Upper lobe of right lung (tissue), 1 donor: ENCODE measurements around the gene ABLIM3. TPM values are rescaled to one million over a fixed set of nuclear protein-coding genes. Genes with fewer than 3 reads are reported as not detected.
A peak's percentile ranks its signal among the peaks of the same experiment; 100 is the strongest.
"Not testable (repeated sequence)": the region's sequence is repeated elsewhere in the genome, so short reads cannot be mapped to it uniquely, and the experiment has no call there.

ENCODE experiments used
- ATAC-seq: fragments of 200-7000 bp; cut with Tn5 transposase; one replicate; pipeline ENCODE4 v1.9.1; 2020; ENCODE audit warnings: mild to moderate bottlenecking, moderate library complexity
- DNase-seq: peaks from one replicate; pipeline ENCODE4 v3.0.0-alpha.2; 2020
- H3K27ac ChIP-seq: fragments of 200-600 bp; one replicate; pipeline ENCODE4 v1.8.0; 2022
- H3K27me3 ChIP-seq: fragments of 200-600 bp; one replicate; pipeline ENCODE4 v1.8.0; 2022; ENCODE audit warnings: mild to moderate bottlenecking
- H3K36me3 ChIP-seq: fragments of 200-600 bp; one replicate; pipeline ENCODE4 v1.8.0; 2022
- H3K4me1 ChIP-seq: fragments of 200-600 bp; one replicate; pipeline ENCODE4 v1.8.0; 2022
- H3K4me3 ChIP-seq: fragments of 200-600 bp; one replicate; pipeline ENCODE4 v1.8.0; 2022; ENCODE audit warnings: mild to moderate bottlenecking
- H3K9me3 ChIP-seq: fragments of 200-600 bp; one replicate; pipeline ENCODE4 v1.8.0; 2022
- intact Hi-C: fragments of 100-400 bp; cut with DNase I; formaldehyde crosslinking; loops from one replicate; pipeline ENCODE4 v1.11.0; 2022
- total RNA-seq: library from RNA; stranded (reverse); fragmentation: NEBNext Ultra II Directional; extraction: Animal tissue kit (Norgen Biotek cat#: 25700); gene quantifications from one replicate; pipeline ENCODE4 v1.2.1, GENCODE V29; 2021
- TF ChIP-seq, protein P1 (sequence below): fragments of 200-600 bp; IDR thresholded peaks from one replicate; pipeline ENCODE4 v1.8.0; 2022; ENCODE audit warnings: antibody characterized with exemption
- donor health status: DM: no; HTN: yes; CAD: no; lungs with severe emphysema.

ABLIM3 gene
- total RNA-seq, 1 donor from 2014 or later, result 31.9 TPM

DNA sequence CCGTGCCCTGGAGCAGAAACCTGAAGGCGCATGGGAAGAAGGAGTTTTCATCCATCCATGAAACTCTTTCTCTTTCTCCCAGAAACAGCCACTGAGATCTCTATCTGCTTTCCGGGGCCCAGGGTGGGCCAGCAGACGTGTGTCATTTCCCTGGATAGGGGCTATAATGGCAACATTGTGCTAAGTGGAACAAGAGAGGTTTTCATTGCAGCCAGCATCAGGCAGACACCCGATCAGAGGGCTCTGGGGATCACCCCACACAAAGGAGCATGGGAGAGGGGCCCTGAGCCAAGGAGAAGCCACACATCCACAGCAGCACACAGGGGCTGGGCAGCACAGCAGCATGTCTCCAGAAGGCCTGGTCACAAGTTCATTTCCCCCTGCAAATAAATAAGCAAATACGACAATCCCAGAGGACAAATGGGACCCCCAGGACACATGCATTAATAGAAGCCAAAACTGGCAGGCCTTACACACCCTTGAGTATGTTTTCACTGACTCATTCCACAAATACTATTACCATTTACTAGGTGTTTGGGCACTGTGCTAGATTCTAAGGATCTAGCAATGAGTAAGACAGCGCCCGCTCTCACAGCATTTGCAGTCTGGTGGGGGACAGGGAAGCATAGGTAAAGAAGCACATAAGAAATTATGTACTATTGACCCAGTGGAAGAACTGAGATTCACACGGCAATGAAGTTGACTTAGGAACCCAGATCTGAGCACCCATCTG, 126.1 kb downstream of the ABLIM3 start:
- DNase-seq, result no peak
- intact Hi-C loops, result loop anchor here (10.0 kb wide), 1 partner anchor 107 kb away; the partner anchor contains the start of gene IL17B
- Histone ChIP-seq H3K4me1 (peaks cover 1% of the 10 kb centered on the region), H3K4me3 (no peak overlapping the region), H3K27ac (no peak overlapping the region), H3K36me3 (no peaks in the 10 kb centered on the region), H3K27me3 (no peaks in the 10 kb centered on the region), H3K9me3 (peaks cover 12% of the 10 kb centered on the region)
- TF ChIP-seq, protein P1, sequence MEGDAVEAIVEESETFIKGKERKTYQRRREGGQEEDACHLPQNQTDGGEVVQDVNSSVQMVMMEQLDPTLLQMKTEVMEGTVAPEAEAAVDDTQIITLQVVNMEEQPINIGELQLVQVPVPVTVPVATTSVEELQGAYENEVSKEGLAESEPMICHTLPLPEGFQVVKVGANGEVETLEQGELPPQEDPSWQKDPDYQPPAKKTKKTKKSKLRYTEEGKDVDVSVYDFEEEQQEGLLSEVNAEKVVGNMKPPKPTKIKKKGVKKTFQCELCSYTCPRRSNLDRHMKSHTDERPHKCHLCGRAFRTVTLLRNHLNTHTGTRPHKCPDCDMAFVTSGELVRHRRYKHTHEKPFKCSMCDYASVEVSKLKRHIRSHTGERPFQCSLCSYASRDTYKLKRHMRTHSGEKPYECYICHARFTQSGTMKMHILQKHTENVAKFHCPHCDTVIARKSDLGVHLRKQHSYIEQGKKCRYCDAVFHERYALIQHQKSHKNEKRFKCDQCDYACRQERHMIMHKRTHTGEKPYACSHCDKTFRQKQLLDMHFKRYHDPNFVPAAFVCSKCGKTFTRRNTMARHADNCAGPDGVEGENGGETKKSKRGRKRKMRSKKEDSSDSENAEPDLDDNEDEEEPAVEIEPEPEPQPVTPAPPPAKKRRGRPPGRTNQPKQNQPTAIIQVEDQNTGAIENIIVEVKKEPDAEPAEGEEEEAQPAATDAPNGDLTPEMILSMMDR, result no peak
- ATAC-seq, result no peak

DNA sequence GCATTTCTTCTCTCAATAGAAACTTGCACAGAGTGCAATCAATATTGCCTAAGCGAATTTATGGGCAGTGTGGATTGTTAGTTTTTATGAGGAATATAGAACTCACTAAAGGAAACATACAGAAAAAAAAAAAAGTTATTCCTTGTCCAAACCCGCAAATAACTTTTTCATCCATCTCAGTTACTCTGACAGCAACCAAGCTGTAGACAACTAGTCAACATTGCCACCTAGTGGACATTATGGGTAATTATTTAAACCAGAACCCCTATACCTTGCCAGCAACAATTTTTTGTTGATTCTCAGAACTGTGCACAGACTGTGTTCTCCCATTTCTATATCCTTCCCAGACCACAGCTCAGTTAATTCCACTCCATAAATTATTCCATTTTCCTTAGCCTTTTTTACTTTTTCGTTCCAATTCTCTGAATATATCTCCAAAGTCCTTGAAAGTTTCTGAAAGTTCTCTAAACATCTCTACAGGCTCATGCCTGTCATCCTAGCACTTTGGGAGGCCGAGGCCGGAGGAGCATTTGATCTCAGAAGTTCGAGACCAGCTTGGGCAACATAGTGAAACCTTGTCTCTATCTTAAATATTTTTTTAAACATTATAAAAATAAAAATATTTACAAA, 127.8 kb downstream of the ABLIM3 start:
- peak; percentile 45 for ATAC-seq
- H3K36me3 ChIP-seq, result no peaks in the 10 kb centered on the region

DNA sequence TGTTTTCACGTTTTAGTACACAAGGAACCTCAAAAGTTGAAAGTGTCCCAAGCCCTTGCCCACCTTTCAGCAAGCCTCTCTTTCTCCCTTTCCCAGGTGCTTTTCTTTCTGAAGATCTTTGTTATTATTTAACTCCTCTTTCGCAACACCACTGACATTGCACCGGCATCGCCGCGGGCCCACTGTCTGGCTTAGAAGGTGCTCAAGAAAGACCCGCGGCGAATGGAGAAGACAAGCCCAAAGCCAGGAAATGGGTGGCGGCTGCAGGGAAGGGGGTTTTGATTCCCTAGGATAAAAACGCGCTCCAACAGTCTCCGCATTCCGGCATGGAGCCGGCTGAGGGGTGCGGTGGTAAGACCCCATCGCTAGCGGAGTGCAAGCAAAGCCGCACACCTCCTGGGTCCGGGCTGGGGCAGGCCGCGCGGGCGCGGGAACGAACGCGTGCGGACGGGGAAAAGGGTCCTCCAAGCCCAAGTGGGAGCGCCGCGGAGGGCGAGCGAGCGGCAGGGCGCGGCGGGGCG, 130.0 kb downstream of the ABLIM3 start:
- intact Hi-C loops, result no loop called here
- H3K27ac ChIP-seq, result peak overlapping the region; percentile 65
- ATAC-seq (no peak), DNase-seq (no peak)
- peaks cover 7% of the 10 kb centered on the region for H3K4me1 ChIP-seq
- H3K4me3 ChIP-seq, result peak overlapping the region; percentile 63
- peaks cover 6% of the 10 kb centered on the region for H3K27me3 ChIP-seq
- TF ChIP-seq, protein P1, result no peak
- H3K9me3 ChIP-seq, result peaks cover 12% of the 10 kb centered on the region
- no peaks in the 10 kb centered on the region for H3K36me3 ChIP-seq

More for the DNA sequence above, 127.8 kb downstream of the ABLIM3 start:
- DNase-seq, result no peak
- Histone ChIP-seq H3K4me3 (no peak overlapping the region), H3K27ac (no peak overlapping the region), H3K27me3 (peaks cover 6% of the 10 kb centered on the region), H3K4me1 (peaks cover 7% of the 10 kb centered on the region), H3K9me3 (peaks cover 12% of the 10 kb centered on the region)
- intact Hi-C loops, result loop anchor here (10.0 kb wide), 1 partner anchor 106 kb away; the partner anchor contains the start of gene IL17B
- TF ChIP-seq, protein P1, result peak; percentile 81

DNA sequence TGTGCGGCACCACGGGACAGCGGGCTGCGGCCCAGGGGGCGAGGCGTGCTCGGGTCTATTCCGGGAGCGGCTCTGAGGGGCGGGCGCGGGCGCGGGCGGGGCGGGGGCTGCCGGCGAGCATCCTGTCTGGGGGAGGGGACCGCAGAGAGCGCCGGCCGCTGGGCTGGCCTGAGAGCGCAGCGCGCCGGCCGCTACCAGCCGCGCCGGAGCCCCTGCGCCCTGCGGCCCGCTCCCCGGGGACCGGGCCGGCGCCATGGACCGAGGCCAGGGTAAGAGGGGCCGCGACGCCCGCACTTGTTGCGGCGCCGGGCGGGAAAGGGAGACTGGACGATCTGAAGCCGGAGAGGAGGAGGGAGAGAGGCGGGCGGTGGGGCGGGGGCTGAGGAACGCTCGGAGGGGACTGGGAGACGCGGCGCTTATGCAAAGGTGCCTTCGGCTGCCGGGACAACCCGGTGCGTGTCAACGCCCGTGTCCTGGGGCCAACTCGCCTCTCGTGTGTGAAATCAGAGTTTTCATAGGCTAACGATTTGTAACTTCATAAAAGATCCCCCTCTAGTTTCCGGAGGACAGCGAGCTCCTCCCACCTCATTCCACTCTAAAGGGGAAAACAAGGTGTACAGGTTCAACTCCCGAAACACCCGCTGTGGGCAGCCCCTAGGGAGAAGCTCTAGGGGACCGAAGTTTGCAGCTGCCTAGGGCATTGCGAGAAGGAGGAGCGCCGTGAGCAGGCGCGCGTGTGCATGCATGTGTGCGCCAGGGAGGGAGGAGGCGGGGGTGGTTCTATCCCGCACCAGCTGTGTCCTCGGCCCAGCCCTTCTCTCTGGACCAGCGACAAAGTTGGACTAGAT, 130.6 kb downstream of the ABLIM3 start, which contains the start of gene AFAP1L1:
TSS of gene AFAP1L1 (plus strand) at position 144 of the 848 bp plus-strand sequence. CDS start at position 254, 110 bp downstream.
- Histone ChIP-seq H3K27me3 (peaks cover 6% of the 10 kb centered on the region), H3K36me3 (no peaks in the 10 kb centered on the region), H3K4me3 (peak within 1 kb of the TSS; percentile 63), H3K4me1 (peaks cover 7% of the 10 kb centered on the region), H3K9me3 (peaks cover 12% of the 10 kb centered on the region), H3K27ac (peak within 1 kb of the TSS; percentile 78)
- ATAC-seq, result peak; percentile 86
- TF ChIP-seq, protein P1, result no peak
- peak; percentile 84 for DNase-seq
- intact Hi-C loops, result no loop called here

DNA sequence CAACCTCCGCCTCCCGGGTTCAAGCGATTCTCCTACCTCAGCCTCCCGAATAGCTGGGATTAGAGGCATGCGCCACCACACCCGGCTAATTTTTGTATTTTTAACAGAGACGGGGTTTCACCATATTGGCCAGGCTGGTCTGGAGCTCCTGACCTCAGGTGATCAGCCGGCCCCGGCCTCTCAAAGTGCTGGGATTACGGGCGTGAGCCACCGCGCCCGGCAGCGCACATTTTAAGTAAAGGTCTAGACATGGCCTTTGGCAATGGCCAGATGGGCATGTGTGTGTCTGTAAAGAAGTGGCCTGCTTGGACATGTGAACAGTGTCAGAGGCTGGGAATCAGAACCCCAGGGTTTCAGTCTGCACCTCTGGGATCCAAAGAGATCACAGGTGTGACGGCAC, 131.5 kb downstream of the ABLIM3 start:
- H3K36me3 ChIP-seq, H3K27me3 ChIP-seq, DNase-seq, H3K4me1 ChIP-seq, ATAC-seq, intact Hi-C loops: not testable (repeated sequence)
- H3K4me3 ChIP-seq, result peak overlapping the region; percentile 63
- H3K27ac ChIP-seq, result peak overlapping the region; percentile 42
- H3K9me3 ChIP-seq, result peaks cover 12% of the 10 kb centered on the region
